NK-92 treated with Interleukin-12 subunit alpha and Interleukin-12 subunit beta, amount 100 ng/mL, for 24 hours (cell line): ENCODE data around the gene GIMAP8.
"Not testable (repeated sequence)": the region's sequence is repeated elsewhere in the genome, so short reads cannot be mapped to it uniquely, and the experiment has no call there.

ENCODE experiments used
- DNase-seq: peaks from one replicate; lab custom pipeline; 2025; lab: John Stamatoyannopoulos, UW

GIMAP8 gene

DNA sequence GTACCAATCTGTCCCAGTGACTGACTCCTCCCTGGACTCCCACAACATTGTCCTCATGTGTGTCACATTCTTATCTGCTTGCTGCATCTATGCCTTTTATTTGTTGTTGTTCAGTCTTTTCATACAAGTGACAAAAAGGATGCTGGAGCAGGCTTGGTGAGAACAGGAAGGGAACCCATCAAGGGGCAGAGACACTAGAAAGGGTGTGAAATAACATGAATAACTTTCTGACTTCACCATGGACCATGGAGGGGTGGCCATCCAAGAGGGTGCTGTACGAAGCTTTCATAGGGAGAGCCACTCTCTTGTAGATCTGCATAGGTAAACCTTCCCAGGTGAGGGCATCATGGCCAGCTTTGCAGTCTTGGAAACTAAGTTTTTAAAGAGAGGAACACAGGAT, 14.5 kb downstream of the GIMAP8 start:
- no peak for DNase-seq

DNA sequence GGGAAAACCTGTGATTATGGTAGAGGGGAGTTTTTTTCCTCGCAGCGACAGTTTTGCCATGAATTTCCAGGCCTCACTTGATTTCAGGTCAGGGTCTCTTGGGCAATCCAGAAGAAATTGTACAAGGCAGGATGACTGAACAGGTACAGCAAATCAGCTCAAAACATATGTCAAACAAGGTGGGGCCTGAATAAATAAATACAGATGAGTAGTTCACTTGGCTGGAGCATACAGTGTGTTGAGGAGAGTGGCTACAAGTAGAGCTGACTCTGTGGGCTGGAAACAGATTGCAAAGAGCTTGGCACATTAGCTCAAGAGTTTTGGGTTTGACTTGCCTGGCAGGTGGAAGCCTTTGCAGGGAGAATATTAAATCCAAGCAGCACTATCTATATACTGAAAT, 15.0 kb downstream of the GIMAP8 start:
- DNase-seq = no peak

DNA sequence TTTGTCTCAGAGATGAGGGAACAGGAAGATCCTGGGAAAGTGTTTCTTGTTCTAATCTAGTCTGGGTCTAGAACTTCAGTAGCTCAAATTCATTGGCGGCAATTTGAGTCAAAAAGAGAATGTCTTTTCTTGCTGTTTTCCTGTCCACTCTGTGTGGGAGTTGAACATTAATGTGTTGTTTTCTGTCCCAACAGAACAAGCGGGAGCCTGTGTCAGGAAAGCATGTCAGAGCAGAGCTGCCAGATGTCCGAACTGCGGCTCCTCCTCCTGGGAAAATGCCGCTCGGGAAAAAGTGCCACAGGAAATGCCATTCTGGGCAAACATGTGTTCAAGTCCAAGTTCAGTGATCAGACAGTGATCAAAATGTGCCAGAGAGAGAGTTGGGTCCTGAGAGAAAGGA, 16.0 kb downstream of the GIMAP8 start:
- no peak for DNase-seq

DNA sequence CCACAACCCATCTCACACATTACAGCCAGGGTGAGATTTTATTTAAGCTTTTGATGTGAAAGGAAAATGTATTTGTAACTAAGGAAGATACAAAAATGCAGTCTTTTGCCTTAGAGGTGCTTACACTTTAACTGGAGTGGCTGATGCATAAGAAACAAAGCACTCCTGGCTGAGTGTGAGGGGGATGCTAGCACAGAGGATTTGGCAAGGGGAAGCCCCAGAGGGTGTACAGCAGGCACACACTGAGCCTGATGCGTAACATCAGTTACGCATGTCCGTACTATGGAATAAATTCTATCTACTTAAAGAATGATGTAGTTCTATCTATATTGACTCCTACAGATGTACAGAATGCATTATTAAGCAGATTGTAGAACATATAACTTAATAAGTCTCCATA, 17.8 kb downstream of the GIMAP8 start:
- DNase-seq = no peak

DNA sequence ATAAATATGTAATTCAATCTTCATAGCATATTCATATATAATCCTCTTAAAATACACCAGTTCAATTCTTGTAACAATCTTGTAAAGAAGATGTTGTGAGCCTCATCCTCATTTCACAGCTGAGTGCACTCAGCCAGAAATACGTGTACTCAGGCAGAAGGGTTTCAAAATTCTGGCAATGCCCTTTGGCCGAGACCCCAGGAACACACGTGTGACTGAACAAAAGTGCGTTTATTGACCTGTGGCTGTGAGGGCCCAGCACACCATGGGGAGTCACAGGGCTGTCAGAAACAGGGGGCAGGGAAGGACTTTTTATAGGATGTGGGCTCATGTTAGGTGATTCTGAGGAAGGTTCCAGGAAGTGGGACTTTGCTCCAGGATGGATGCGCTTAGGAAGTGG, 21.5 kb downstream of the GIMAP8 start:
- DNase-seq = no peak

DNA sequence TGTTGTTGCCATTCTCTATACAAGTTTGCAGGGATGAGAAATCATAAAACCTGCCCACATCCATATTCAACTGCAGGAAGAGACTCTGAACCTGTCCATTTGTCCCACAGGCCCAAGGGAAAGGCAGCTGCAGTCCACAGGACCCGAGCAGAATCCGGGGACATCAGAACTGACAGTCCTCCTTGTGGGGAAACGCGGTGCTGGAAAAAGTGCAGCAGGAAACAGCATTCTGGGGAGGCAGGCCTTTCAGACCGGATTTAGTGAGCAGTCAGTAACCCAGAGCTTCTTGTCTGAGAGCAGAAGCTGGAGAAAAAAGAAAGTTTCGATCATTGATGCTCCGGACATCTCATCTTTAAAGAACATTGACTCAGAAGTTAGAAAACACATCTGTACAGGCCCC, 23.5 kb downstream of the GIMAP8 start:
- DNase-seq = no peak

DNA sequence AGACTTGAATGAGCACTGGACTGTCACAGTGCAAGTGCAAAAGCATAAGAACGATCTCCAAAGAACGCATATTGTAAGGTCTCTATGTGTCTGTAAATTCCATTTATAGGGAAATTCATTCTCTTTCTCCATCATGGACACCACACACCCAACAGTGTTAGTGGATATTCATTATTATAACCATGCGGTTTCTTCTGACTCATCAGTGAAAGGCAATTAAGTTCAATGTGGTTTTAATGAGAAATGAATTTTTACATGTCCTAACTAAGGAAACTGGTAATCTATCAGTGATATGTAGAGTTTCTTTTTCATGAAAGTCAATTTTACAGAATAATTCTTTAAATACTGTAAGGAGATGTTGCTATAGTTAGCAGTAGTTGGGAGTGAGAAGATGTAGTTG, 25.9 kb downstream of the GIMAP8 start:
- no peak for DNase-seq

DNA sequence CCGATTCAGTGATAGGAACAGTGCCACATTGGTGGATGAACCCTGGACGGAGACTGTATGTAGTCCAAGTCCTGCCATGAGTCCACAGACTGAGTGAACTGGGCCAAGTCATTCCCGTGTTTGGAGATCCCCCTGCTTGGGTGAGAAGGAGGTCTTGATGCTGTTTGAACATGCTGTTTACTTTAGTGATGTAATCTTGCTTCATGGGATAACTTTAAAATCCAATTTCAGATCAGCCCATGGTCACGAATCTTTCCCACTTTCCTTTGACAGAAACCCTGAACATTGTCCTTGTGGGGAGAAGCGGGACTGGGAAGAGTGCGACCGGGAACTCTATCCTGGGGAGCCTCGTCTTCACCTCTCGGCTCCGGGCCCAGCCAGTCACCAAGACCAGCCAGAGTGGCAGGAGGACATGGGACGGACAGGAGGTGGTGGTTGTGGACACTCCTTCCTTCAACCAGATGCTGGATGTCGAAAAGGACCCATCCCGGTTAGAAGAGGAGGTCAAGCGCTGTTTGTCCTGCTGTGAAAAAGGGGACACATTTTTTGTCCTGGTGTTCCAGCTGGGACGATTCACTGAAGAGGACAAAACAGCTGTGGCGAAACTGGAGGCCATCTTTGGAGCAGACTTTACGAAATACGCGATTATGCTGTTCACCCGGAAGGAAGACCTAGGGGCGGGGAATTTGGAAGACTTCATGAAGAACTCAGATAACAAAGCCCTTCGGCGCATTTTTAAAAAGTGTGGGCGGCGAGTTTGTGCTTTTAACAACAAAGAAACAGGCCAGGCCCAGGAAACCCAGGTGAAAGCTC, 26.6 kb downstream of the GIMAP8 start:
- no peak for DNase-seq

DNA sequence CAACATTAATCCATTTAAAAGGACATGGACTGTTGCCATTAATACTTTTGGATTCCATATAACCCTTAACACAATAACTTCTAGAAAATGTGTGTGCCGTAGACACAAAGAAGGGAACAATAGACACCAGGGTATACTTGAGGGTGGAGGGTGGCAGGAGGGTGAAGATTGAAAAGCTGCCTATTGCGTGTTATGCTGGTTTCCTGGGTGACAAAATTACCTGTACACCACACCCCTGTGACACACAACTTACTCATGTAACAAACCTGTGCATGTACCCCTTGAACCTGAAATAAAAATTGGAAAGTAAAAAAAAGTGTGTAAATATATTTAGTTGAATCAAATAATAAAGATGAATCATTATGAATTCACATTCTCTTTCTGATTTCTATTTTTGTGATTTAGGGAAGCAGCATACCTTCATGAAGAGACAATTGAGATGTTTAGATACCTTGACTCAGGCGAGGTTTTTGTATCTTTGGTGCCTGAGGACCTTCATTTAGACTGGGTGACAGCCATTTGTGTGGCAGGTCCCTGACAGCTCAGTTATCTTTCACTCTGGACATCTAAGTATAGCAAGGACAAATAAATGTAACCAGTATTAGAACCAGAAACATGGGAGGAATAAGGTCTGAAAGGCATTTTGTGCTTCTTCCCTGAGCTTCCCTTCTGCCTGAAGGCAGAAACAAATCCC, 28.7 kb downstream of the GIMAP8 start:
- DNase-seq = no peak

DNA sequence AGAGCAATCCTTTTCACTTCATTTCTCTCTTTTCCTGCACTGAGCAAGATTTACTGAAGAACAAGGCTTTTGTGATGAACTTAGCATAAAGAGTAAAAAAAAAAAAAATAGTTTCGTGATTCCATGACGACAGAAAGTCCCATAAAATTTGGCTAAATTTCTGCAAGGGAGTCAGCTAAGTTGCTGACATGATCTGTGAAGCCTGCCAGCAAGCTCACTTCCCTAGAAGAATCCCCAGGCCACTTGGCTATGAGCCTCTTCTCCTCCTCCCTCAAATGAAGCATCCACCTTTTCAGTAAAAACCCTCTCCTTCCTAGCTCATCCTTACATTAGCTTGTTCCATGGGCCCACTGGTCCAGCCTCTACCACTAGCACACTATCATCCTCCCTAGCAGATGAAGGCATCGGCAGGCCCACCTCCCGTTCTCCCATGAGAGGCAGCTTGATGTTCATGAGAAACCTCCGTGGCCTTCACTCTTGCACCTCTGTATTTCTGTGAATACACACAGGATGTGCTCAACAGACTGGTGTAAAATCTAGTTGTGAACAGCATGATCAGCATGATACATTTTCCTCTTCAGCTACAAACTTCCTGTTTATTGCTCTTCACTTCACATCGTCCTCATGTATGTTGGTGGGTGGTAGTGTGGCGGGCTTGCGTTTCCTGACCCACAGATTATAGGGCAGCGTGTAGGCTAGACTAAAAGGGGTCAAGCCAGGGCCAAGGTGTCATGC, 30.9 kb downstream of the GIMAP8 start:
- DNase-seq = peak; percentile 56

DNA sequence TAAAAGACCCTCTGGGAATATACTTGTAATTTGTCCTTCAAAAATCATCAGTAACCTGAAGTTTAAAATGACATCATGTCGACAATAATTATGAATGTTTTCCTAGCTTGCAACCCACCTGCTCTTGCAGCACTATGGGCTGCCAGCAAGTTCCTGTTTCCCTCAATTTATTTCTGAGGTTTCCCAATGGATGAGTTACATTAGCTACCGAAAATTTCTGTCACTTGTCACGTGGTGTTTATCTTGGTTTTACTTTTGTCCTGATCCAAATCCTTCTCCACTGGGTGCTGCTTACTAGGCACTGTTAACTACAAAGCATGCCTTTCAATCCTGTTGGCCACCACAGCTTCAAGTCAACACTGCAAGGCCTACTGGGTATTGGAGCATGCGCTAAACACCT, 31.5 kb downstream of the GIMAP8 start:
- no peak for DNase-seq

DNA sequence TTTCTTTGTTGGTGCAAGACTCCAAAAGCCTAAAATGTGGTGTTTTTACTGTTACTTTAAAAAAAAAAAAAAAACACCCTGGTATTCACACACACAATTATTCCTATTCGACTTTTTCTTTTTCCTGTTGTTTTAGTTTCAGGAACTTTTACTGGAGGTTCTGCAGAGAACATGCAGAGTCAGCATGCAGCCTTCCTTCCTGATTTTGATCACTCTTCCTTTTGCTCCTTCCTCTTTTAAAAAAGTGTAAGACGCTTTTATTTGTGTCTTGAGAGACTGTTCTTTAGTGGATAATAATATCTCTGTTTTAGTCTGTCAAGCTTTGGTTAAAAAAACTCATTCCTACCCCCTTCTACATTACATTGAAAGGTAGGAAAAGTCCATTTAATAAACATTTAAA, 33.1 kb downstream of the GIMAP8 start:
- DNase-seq = not testable (repeated sequence)

DNA sequence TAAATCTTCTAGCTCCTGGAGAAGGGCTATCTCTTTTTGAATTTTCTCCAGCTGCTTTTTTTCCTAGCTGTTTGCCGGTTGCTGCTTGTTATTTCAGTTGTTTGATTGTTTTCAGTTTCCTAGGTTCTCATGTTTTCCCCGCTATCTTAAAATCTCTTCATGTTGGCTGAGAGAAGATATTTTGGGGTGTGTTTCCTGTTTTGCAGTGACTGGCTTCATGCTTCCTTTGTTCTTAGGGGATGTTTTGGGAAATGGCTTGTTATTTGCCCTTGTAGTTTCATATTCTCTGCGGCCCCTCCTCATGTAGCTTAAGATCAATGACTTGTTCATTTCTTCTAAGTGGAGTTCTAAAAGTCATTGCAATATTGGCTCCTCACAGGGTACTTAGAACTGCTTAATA, 33.6 kb downstream of the GIMAP8 start:
- not testable (repeated sequence) for DNase-seq

DNA sequence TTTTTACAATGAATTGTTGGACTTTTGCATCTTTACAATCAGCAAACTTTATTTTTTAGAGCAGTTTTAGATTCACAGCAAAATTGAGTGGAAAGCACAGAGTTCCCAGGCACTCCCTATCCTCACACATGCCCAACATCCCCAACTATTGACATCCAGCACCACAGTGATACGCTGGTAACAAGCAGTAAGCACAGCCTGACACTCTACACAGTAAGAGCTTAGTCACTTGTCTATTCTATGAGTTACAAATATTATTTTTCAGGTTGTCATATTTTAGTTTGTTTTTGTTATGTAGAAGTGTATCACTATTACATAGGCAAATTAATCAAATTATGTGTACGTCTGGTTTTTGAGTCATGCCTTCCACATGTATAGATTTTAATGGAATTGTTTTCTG, 37.2 kb downstream of the GIMAP8 start:
- DNase-seq = no peak

DNA sequence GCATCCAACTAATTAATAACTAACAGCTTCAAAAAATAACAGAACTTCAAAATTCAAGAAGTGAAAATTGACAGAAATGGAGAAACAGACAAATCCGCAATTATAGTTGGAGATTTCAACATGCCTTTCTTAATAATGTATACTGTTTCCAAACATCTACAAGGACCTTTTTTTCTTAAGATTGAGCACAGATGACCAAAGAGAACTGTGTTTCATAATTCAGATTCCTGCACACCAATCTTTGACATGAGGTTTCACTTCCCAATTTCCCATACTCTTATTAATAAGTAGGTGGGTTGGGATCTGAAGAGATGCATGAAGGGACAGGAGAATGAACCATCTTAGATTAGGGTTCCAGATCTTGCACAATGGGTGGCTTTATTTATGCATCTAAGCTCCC, 39.4 kb downstream of the GIMAP8 start:
- no peak for DNase-seq

DNA sequence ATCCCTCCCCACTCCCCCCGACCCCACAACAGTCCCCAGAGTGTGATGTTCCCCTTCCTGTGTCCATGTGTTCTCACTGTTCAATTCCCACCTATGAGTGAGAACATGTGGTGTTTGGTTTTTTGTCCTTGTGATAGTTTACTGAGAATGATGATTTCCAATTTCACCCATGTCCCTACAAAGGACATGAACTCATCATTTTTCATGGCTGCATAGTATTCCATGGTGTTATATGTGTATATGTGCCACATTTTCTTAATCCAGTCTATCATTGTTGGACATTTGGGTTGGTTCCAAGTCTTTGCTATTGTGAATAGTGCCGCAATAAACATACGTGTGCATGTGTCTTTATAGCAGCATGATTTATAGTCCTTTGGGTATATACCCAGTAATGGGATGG, 43.0 kb downstream of the GIMAP8 start:
- not testable (repeated sequence) for DNase-seq

DNA sequence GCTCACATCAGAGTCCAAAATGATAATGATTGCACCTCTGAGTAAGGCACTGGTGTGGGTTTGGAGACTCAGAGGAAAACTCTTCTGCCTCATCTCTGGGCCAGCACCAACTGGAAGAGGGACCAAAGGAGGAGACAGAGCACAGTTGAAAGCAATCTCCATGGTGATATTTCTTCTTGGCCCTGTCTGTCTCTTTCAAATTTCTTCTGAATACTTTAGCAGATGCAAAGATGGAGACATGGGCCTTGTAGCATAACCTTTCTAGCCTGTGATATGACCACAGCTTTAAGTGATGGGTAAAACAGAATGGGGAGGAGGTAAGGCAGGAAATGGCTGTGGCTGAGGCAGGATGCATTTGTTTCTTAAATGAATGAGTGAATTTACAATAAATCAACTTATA, 52.1 kb downstream of the GIMAP8 start:
- no peak for DNase-seq

DNA sequence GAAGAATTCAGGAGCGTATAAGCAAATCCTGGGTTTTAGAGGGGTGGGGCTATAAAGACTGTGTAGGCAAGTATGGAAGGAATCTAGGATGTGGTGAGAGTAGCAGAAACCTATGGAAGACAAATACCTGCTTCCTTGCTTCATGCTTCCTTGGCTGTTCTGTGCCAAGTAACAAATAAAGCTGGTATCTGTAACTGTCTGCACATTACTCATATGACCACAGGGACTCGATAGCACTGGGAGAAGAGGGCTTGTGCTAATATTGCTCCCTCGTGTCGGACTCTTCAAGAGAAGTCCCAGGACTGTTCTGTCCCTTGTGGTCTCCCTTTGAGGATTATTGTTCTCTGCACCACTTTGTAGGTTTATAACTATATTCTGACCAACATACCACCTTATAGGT, 52.7 kb downstream of the GIMAP8 start:
- DNase-seq = no peak

DNA sequence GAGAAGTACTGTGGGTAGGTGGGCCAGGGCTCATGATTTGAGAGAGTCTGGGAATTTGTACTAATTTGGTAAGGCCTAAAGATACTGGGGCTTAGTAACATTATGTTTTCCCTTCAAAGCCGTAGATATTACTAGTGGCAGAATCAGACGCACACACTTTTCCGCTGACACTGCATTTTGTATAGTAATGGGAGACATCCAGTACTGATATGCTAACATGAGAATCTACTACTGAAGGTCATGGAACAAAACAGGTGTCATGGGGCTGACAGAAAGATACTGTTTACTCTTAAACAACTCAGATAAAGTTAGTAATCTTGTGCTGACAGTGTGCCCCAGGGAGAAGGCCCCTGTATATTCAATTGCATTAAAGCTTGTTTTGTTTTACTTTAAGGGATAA, 53.2 kb downstream of the GIMAP8 start:
- DNase-seq = no peak

DNA sequence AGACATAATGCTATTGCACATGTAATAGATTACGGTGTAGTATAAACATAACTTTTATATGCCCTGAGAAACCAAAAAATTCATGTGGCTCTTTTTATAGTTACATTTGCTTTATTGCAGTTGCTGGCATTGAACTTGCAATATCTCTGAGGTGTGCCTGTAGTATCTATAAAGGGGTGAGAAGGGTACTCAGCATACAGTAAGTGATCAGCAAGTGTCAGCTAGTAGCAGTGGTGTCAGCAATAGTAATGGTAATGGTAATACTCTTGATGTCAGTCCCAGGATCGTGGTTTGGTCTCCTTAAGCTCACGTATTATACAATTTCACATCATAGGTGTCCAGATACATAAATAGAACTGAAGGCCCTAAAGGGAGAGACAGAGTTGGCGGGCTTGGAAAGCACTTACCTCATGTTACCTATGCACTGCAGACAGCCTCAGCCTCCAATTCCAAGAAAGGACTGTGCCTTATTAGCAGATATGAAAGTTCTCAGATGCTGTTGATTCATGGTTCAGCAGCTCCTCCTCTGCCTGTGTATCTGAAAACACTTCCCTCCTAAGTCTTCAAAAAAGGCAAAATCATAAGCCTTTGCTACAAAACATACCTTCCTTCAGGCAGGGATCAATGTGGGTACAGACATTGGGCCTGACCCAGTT, 57.6 kb downstream of the GIMAP8 start:
- no peak for DNase-seq

DNA sequence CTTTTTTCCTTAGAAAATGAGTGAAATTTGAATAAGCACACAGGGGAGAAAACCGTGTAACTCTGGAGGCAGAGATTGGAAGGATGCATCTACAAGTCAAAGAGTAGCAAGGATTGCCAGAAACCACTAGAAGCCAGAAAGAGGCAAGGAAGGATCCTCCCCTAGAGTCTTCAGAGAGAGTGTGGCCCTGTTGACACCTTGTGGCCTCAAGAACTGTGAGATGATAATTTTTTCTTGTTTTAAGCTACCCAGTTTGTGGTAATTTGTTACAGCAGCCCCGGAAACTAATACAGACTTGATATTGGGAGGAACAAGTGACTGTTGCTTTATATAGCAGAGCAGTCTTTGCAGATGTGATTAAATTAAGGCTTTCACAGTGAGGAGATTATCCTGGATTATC, 60.6 kb downstream of the GIMAP8 start:
- DNase-seq = no peak

DNA sequence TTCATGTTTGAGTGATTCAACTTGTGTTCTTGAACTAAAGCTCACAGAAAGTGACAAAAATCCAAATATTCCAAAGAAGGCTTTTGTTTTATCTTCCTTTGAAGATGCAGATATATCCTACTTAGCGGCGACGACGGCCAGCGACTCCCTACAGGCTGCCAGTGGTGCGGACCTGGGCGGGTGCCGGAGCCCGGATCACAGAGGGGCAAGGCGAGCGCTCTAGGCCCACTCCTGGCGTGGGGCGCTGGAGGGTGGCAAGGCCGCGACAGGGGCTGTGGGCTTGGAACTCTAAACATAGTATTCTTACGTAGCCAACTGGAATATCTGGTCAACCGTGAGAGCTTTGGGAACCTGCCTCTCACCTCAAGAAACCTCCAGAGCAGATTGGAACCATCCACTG, 63.3 kb downstream of the GIMAP8 start:
- DNase-seq = no peak
